ENCODE measurements around the gene FLCN. TPM values are rescaled to one million over a fixed set of nuclear protein-coding genes. Genes with fewer than 3 reads are reported as not detected.

The FLCN gene
- polyA plus RNA-seq, 3 donors, result 20.8 to 23.0 (median 22.5) TPM

DNA sequence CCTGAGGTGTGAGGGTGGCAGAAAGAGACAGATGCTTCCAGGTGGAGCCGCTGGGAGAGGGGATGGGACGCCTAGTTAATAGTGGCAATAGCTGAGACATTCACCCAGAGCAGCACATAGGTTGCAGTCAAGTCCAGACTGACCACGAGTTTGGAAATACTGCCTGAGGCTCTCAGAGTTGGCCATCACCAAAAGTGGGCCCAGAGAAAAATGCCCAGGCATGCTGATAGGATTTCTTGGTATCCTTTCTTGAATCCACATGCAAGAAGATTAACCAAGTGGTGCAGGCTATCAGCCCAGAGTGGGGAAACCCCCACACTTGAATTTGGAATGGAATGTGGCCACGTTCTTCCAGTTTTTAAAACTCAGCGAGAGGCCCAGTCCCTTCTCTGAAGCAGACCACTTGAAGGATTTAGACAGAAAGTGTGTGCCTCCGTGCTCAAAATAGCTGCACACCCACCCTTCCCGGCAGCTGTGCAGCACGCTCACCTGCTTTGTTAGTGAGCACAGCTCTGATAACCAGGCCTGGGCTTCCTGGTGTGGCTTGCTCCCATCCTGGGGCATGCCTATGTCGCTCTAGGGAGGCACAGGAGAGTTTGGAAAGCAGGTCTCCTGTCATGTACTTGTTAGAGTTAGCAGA is 66.5 kb downstream of the FLCN start:
- DNase-seq (ENCODE audit: low read depth in 3 of 3, low spot score in 2 of 3), result no peak

DNA sequence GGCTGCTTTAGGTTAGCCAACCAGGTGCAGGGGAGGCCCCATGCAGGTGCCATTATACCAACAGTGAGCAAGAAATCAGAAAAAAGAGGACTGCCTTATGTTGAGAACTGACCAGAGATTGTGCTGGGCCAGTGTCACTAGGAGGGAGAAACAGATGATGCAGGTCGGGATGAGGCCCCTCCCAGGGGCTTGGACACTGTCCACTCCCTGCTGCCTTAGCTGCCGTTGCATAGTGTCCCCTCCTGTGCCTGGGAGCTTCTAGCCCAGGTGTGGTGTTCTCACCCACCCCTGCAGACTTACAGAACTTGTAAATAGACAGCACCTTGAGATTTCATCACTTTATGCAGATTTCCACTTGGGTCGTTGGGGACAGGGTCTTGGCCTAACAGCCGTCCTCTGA is 67.6 kb downstream of the FLCN start:
- no peak for DNase-seq (ENCODE audit: low read depth in 3 of 3, low spot score in 2 of 3)

DNA sequence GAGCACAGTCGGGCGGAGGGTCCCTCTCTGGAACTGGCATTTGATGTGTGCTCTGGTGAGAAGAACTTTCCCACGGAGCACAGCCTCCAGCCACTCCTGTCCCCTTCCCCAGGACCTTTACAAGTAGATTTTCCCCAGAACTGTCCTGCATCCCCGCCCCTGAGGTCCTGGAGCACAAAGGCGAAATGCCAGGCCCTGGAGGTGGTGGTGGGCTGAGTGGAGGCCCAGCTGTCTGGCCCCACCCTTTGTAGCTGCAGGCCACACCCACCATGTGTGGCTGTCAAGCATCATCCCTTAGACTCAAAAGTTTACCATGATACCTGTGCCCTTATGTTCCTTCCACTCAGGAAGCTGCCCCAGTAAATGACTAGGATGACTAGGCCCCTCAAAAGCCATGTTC is 68.6 kb downstream of the FLCN start:
- no peak for DNase-seq (ENCODE audit: low read depth in 3 of 3, low spot score in 2 of 3)

DNA sequence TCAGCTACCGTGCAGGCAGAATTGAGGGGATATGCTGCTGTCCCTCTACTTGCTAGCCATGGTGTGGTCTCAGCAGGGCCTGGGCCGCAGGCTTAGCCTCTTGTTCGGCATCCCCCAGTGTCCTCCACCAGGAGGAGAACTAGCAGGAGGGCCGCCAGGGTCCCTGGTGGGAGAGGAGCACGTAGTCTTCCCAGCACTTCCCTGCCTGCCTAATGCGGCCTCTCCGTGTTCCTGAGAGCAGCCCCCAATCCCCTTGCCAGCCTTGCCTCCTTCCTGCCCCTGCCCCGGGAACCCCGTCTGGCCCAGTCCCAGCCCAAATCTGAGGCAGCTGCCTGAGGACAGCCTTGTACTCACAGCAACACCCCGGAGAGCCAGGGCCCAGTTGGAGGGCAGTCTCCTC is 69.0 kb downstream of the FLCN start:
- no peak for DNase-seq (ENCODE audit: low read depth in 3 of 3, low spot score in 2 of 3)

DNA sequence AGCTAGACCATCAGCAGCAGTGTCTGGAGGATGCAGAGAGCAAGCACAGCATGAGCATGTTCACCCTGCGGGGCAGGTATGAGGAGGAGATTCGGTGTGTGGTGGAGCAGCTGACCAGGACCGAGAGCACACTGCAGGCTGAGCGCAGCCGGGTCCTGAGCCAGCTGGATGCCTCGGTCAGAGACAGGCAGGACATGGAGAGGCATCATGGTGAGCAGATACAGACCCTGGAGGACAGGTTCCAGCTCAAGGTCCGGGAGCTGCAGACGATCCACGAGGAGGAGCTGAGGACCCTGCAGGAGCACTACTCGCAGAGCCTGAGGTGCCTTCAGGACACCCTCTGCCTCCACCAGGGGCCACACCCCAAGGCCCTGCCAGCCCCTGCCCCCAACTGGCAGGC is 69.6 kb downstream of the FLCN start:
- DNase-seq (ENCODE audit: low read depth in 3 of 3, low spot score in 2 of 3), result no peak

DNA sequence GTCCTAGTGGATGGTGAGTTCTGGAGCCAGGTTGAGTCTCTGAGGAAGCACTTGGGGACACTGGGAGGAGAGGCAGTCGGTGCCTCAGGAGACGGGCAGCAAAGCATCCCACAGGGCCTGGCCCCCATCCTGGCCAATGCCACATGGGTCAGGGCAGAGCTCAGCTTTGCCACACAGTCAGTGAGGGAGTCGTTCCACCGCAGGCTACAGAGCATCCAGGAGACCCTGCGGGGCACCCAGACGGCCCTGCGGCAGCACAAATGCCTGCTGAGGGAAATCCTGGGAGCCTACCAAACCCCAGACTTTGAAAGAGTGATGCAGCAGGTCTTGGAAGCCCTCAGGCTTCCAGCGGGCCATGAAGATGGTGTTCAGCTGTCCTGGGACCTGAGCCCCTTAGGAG is 70.5 kb downstream of the FLCN start:
- no peak for DNase-seq (ENCODE audit: low read depth in 3 of 3, low spot score in 2 of 3)

DNA sequence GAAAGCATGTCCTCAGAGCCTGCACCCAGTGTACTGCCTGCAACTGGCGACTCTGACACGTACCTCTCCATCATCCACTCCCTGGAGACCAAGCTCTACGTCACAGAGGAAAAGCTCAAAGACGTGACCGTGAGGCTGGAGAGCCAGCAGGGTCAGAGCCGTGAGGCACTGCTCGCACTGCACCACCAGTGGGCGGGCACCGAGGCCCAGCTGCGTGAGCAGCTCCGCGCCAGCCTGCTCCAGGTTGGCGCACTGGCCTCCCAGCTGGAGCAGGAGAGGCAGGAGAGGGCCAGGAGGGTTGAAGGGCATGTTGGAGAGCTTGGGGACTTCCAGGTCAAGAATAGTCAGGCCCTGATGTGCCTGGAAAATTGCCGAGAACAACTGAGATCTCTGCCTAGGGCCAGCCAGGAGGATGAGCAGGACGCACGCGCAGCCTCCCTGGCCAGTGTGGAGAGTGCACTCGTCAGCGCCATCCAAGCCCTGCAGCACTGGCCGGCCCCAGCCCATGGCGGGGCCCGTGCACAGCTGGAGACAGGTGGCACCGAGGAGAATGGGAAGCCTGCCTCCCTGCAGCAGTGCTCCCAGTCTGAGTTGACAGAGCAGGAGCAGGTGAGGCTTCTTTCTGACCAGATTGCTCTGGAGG is 71.2 kb downstream of the FLCN start:
- no peak for DNase-seq (ENCODE audit: low read depth in 3 of 3, low spot score in 2 of 3)

DNA sequence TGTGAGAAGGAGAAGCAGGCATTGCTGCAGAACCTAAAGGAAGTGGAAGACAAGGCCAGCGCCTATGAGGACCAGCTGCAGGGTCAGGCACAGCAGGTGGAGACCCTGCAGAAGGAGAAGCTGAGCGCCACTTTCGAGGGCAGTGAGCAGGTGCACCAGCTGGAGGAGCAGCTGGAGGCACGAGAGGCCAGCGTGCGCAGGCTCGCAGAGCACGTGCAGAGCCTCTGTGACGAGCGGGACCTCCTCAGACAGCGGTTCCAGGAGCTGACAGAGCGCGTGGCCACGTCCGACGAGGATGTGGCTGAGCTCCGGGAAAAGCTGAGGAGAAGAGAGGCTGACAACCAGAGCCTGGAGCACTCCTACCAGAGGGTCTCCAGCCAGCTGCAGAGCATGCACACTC is 72.3 kb downstream of the FLCN start:
- DNase-seq (ENCODE audit: low read depth in 3 of 3, low spot score in 2 of 3), result no peak

DNA sequence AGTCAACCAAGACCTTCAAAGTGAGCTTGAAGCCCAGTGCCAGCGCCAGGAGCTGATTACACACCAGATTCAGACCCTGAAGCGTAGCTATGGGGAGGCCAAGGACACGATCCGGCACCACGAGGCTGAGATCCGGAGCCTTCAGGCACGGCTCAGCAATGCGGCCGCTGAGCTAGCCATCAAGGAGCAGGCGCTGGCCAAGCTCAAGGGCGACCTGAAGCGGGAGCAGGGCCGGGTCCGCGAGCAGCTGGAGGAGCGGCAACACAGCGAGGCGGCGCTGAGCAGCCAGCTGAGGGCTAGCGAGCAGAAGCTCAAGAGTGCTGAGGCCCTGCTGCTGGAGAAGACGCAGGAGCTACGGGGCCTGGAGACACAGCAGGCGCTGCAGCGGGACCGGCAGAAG is 72.8 kb downstream of the FLCN start:
- DNase-seq (ENCODE audit: low read depth in 3 of 3, low spot score in 2 of 3), result no peak

Other genes starting within 250 kb of the FLCN start
- 100 to 1,000 TPM; 129 to 172 (median 171) TPM for gene MPRIP, start 194.7 kb downstream of the FLCN start, polyA plus RNA-seq (ENCODE audit: insufficient read length in 3 of 3)
- gene PLD6, start 30.8 kb downstream of the FLCN start, polyA plus RNA-seq (ENCODE audit: insufficient read length in 3 of 3), result 1 to 10 TPM; 3.4 TPM
- 10 to 100 TPM; 83.6 to 87.3 (median 86.8) TPM for gene COPS3, start 44.1 kb upstream of the FLCN start, polyA plus RNA-seq (ENCODE audit: insufficient read length in 3 of 3)
- 1 to 10 TPM; 4.1 to 5.1 (median 4.3) TPM for gene NT5M, start 66.2 kb upstream of the FLCN start, polyA plus RNA-seq (ENCODE audit: insufficient read length in 3 of 3)
- gene MED9, start 239.8 kb upstream of the FLCN start, polyA plus RNA-seq (ENCODE audit: insufficient read length in 3 of 3), result 10 to 100 TPM; 20.3 to 21.5 (median 21.2) TPM

All from right renal cortex interstitium (tissue), 3 donors.